ENCODE measurements around the gene LTBP1. TPM values are rescaled to one million over a fixed set of nuclear protein-coding genes. Genes with fewer than 3 reads are reported as not detected.

The LTBP1 gene
- total RNA-seq, 2 experiments from 2014 or later, result 61.1 to 82.6 TPM

DNA sequence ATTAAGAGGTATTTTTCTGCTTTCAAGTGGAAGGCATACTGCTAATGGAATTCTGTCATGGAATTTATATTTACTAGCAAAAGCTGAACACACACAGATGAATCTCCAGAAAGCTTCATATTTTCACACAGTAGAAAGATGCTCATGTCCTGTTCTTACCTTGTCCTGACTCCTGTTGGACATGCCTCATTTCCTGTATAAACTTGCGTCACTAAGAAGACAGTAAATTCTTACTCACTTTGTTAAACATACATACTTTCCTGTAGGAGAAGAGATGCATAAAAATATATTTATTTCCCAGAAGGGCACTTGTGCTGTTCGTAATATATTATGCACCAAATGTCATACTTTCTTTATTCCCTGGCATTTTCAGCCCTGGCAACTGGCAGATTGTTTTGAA is 291.4 kb downstream of the LTBP1 start:
- no TSS peak for BruUV-seq (replicated peaks)
- no peak for TF ChIP-seq EZH2phosphoT487 (IDR thresholded peaks at IDR 0.05; ENCODE audit: borderline replicate concordance, low read depth, low read length)
- TF ChIP-seq, protein P1, sequence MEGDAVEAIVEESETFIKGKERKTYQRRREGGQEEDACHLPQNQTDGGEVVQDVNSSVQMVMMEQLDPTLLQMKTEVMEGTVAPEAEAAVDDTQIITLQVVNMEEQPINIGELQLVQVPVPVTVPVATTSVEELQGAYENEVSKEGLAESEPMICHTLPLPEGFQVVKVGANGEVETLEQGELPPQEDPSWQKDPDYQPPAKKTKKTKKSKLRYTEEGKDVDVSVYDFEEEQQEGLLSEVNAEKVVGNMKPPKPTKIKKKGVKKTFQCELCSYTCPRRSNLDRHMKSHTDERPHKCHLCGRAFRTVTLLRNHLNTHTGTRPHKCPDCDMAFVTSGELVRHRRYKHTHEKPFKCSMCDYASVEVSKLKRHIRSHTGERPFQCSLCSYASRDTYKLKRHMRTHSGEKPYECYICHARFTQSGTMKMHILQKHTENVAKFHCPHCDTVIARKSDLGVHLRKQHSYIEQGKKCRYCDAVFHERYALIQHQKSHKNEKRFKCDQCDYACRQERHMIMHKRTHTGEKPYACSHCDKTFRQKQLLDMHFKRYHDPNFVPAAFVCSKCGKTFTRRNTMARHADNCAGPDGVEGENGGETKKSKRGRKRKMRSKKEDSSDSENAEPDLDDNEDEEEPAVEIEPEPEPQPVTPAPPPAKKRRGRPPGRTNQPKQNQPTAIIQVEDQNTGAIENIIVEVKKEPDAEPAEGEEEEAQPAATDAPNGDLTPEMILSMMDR (conservative IDR thresholded peaks at IDR 0.05; ENCODE audit: low read length), result no peak
- Histone ChIP-seq H3K27ac (ENCODE audit: low read depth, low read length, poor library complexity, severe bottlenecking) (no peak overlapping the region), H3K4me2 (ENCODE audit: low read length) (no peak overlapping the region), H4K20me1 (ENCODE audit: insufficient read depth, low read length) (no peaks in the 10 kb centered on the region), H3K4me3 (ENCODE audit: low read depth, low read length, poor library complexity, severe bottlenecking) (no peak overlapping the region), H3K36me3 (ENCODE audit: insufficient read depth, low read length) (peaks cover 19% of the 10 kb centered on the region), H3K79me2 (ENCODE audit: insufficient read depth, low read depth, low read length) (no peaks in the 10 kb centered on the region), H3K9me3 (ENCODE audit: low read length) (no peaks in the 10 kb centered on the region), H3K9me2 (ENCODE audit: insufficient read depth, low read length) (no peaks in the 10 kb centered on the region), H3K4me1 (ENCODE audit: insufficient read depth, low read length, poor library complexity, severe bottlenecking) (peaks cover 23% of the 10 kb centered on the region), H2AFZ (ENCODE audit: low read length) (no peak overlapping the region)
- intact Hi-C loops (cut with micrococcal nuclease; ENCODE audit: unreplicated experiment), result no loop called here
- no peak for DNase-seq (ENCODE audit: low spot score)
- ChIA-PET CTCF (ENCODE audit: unreplicated experiment) (no interaction called here), POLR2A (interaction anchor here (0.7 kb wide), 1 partner anchor 11 kb away, joined by 3 read pairs; no protein-coding TSS in a partner anchor)

DNA sequence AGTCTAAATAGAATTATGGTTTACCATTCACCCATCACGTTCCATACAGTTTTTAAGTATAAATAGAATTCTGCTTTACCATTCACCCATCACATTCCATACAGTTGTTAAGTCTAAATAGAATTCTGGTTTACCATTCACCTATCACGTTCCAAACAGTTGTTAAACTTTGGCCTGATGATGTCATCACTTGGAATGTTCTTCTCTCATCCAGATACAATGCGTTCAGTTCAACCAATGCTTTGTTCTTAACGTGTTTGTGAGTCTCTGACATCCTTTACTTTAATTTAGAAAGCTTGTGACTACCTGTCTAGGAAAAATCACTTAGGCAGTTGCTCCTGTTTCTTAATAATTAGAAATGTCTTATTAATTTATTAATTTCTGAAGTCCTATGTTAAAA is 293.4 kb downstream of the LTBP1 start:
- CTCF ChIA-PET (ENCODE audit: unreplicated experiment), result no interaction called here

DNA sequence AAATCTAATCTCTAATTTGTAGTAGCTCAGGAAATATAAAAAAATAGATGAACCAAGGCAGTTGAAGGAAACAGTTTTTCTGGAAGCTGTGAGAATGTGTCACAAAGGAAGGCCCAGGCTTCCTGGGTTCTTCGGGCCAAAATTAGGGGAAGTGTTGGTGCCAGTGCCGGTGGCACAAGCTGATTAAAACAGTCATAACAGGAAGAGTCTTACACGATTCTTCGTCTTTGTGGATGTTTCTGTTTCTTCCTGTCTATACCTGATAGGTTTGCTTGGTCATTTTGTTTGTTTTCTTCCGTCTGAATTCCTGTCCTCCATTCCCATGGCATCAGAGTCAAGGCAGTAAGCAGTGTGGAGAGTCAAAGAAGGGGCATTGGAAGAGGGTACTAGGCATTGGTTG is 294.3 kb downstream of the LTBP1 start:
- no peak for DNase-seq (ENCODE audit: low spot score)
- H3K9me2 ChIP-seq (ENCODE audit: insufficient read depth, low read length), result no peaks in the 10 kb centered on the region
- CTCF ChIA-PET (ENCODE audit: unreplicated experiment), result no interaction called here
- no peak overlapping the region for H3K4me2 ChIP-seq (ENCODE audit: low read length)
- H4K20me1 ChIP-seq (ENCODE audit: insufficient read depth, low read length), result no peaks in the 10 kb centered on the region
- POLR2A ChIA-PET, result no interaction called here
- intact Hi-C loops (cut with micrococcal nuclease; ENCODE audit: unreplicated experiment), result no loop called here
- H3K4me1 ChIP-seq (ENCODE audit: insufficient read depth, low read length, poor library complexity, severe bottlenecking), result peaks cover 36% of the 10 kb centered on the region
- H3K36me3 ChIP-seq (ENCODE audit: insufficient read depth, low read length), result peaks cover 25% of the 10 kb centered on the region
- no peak overlapping the region for H3K4me3 ChIP-seq (ENCODE audit: low read depth, low read length, poor library complexity, severe bottlenecking)
- H2AFZ ChIP-seq (ENCODE audit: low read length), result no peak overlapping the region
- BruUV-seq (replicated peaks), result no TSS peak
- no peaks in the 10 kb centered on the region for H3K79me2 ChIP-seq (ENCODE audit: insufficient read depth, low read depth, low read length)
- no peaks in the 10 kb centered on the region for H3K9me3 ChIP-seq (ENCODE audit: low read length)
- H3K27ac ChIP-seq (ENCODE audit: low read depth, low read length, poor library complexity, severe bottlenecking), result no peak overlapping the region
- TF ChIP-seq, protein P1 (conservative IDR thresholded peaks at IDR 0.05; ENCODE audit: low read length), result no peak
- TF ChIP-seq EZH2phosphoT487 (IDR thresholded peaks at IDR 0.05; ENCODE audit: borderline replicate concordance, low read depth, low read length), result no peak

More for the DNA sequence above, 293.4 kb downstream of the LTBP1 start:
- H2AFZ ChIP-seq (ENCODE audit: low read length), result no peak overlapping the region
- peaks cover 19% of the 10 kb centered on the region for H3K36me3 ChIP-seq (ENCODE audit: insufficient read depth, low read length)
- H3K27ac ChIP-seq (ENCODE audit: low read depth, low read length, poor library complexity, severe bottlenecking), result no peak overlapping the region
- intact Hi-C loops (cut with micrococcal nuclease; ENCODE audit: unreplicated experiment), result no loop called here
- H3K4me3 ChIP-seq (ENCODE audit: low read depth, low read length, poor library complexity, severe bottlenecking), result no peak overlapping the region
- no TSS peak for BruUV-seq (replicated peaks)
- H3K9me3 ChIP-seq (ENCODE audit: low read length), result no peaks in the 10 kb centered on the region
- POLR2A ChIA-PET, result interaction anchor here (0.6 kb wide), 3 partner anchors 165 to 524 kb away, joined by 3 to 5 read pairs (median 3); no protein-coding TSS in a partner anchor
- H3K4me1 ChIP-seq (ENCODE audit: insufficient read depth, low read length, poor library complexity, severe bottlenecking), result peaks cover 36% of the 10 kb centered on the region
- TF ChIP-seq, protein P1 (conservative IDR thresholded peaks at IDR 0.05; ENCODE audit: low read length), result no peak
- no peak for TF ChIP-seq EZH2phosphoT487 (IDR thresholded peaks at IDR 0.05; ENCODE audit: borderline replicate concordance, low read depth, low read length)
- no peaks in the 10 kb centered on the region for H4K20me1 ChIP-seq (ENCODE audit: insufficient read depth, low read length)
- DNase-seq (ENCODE audit: low spot score), result no peak
- H3K9me2 ChIP-seq (ENCODE audit: insufficient read depth, low read length), result no peaks in the 10 kb centered on the region
- H3K79me2 ChIP-seq (ENCODE audit: insufficient read depth, low read depth, low read length), result no peaks in the 10 kb centered on the region
- H3K4me2 ChIP-seq (ENCODE audit: low read length), result no peak overlapping the region
